GM04504 (cell line): Measurements from ENCODE around the gene ZNF426.

Experiments used
- DNase-seq: peaks from one replicate; pipeline ENCODE4 v3.0.0-alpha.2; 2012; ENCODE audit warnings: low read depth

Gene ZNF426

GRCh38 chr19:9494096-9494495, 44.3 kb downstream of the ZNF426 start:
- no peak for DNase-seq

DNA sequence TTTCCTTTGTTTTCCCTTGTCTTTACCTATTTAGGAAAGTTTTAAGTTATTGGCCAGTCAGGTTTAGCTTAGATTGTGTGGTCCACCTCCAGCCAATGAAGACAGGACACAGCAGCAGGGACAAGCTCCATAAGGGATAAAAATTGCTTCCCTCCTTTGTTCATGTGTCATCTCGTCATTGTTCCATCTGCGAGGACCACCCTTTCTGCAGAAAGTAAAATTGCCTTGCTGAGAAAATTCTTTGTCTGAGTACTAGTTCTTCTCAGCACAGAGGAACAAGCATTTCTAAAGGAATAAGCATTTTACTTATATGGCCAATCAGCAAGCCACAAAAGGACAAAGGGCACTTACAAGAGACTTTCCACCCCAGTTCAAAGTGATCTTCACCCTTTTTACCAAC, 51.4 kb downstream of the ZNF426 start:
- DNase-seq: no peak

DNA sequence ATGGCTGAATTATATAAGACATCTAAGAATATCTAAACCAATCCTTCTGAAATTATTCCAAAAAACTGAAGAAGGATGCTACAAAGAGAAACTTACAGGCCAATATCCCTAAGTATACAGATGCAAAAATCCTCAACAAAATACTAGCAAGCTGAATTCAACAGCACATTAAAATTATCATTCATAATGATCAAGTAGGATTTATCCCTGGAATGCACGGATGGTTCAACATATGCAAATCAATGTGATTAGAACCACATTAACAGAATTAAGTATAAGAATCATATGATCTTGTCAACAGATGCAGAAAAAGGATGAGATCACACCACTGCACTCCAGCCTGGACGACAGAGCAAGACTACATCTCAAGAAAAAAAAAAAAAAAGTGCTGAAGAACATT, 53.3 kb downstream of the ZNF426 start:
- DNase-seq: no peak

DNA sequence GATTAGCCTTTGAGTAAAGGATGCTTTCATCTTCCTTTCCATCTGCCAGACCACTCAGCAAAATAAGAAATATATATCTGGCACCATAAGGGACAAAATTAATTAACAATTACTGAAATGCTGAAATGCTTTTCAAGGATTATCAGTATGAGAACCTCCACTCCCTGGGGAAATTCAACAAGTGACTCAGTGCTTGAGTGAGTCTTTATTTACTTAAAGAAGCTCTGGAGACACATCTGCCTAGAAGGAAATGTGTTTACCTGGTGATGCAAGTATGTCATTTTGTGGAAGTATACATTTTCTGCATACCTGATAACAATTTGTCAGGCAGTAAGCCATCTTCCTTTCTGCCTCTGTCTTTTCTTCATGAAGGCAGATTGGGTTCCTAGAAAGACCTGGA, 63.5 kb downstream of the ZNF426 start:
- DNase-seq: no peak
